ENCODE results near the gene SERBP1.
A peak's percentile ranks its signal among the peaks of the same experiment; 100 is the strongest.

SERBP1 gene

DNA sequence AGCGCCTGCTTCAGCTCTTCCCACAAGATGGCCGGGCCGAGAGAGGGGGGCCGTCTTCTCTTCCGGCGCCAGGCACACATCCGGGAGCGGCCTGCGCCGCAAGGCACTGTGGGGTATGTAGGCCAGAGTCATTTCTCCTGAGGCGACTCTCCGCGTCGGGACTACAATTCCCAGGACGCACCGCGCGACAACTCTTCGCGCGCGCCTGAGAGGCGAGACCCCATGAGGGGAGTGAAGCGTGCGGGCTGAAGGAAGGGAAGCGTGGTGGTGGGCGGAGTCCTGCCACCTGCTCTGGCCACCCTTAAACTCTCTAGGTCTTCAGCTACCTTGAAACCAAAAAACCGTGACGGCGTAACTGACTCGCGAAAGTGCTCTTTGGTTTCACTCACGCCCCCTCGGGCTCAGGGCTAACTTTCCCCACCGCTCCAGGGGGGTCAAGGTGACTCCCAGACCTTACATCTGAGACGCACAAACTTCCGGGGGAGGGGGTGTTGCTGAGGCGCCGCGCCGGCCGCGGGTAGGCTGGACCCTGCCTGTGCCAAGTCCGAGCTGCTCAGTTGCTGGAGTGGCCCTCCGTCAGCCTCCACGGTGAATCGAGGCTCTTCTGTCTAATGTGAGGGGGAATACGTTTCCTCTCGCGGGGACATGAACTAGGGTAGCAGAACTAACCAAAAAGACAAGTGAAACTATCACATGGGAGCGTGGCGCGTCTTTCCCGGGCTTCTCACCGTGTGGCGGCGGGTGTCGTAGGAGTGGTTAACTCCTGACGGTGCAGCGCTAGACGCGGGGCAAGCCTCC, at the start of gene SERBP1:
TSS of gene SERBP1 (minus strand) at position 45 of the 798 bp plus-strand sequence. CDS start 102 bp downstream, outside the sequence.
- peak within 1 kb of the TSS; percentile 80 for H3K4me3 ChIP-seq (ENCODE audit: control insufficient read depth, low read depth, low read length)
- TF ChIP-seq, protein P1, sequence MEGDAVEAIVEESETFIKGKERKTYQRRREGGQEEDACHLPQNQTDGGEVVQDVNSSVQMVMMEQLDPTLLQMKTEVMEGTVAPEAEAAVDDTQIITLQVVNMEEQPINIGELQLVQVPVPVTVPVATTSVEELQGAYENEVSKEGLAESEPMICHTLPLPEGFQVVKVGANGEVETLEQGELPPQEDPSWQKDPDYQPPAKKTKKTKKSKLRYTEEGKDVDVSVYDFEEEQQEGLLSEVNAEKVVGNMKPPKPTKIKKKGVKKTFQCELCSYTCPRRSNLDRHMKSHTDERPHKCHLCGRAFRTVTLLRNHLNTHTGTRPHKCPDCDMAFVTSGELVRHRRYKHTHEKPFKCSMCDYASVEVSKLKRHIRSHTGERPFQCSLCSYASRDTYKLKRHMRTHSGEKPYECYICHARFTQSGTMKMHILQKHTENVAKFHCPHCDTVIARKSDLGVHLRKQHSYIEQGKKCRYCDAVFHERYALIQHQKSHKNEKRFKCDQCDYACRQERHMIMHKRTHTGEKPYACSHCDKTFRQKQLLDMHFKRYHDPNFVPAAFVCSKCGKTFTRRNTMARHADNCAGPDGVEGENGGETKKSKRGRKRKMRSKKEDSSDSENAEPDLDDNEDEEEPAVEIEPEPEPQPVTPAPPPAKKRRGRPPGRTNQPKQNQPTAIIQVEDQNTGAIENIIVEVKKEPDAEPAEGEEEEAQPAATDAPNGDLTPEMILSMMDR (conservative IDR thresholded peaks at IDR 0.05; ENCODE audit: control insufficient read depth, insufficient read depth, low read depth, low read length): no peak
- DNase-seq (ENCODE audit: low read depth): peak; percentile 94

DNA sequence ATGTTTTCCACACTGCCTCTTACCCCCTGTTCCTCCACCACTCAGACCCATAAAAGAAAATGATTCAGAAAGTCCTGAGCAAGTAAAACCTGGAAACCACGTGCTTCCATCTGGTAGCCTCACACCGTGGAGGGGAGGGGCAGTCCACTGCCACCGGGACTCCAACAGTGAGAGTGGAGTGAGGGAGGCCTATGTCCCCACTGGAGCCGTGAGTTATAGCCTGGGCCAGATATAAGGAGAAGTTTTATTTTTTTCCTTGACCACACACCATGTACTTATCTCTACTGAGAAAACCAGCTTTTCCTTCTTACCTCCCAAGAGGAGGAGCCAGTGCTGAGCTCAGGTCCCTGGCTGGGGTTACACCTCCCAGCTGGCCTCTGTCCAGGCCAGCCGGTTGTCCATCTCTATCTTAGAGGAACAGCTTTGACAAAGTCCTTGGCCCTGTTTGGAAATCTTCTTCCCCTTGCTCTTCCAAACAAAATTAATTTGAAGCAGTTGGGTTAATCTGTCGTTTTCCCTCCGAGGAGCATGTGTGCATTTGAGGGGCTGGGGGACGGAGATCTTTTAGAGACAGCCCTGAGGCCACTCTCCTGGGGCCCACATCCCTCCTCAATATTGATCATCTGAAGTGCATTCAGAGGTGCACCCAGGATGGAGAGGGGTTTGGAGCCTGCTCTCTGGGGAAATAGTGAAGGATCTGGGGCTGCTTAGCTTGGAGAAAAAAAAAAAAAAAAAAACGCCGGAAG, 49.1 kb upstream of the SERBP1 start:
- H3K4me3 ChIP-seq (ENCODE audit: control insufficient read depth, low read depth, low read length): no peak overlapping the region
- TF ChIP-seq, protein P1 (conservative IDR thresholded peaks at IDR 0.05; ENCODE audit: control insufficient read depth, insufficient read depth, low read depth, low read length): no peak
- DNase-seq (ENCODE audit: low read depth): peak; percentile 21

- no peak overlapping the region for H3K4me3 ChIP-seq (ENCODE audit: control insufficient read depth, low read depth, low read length)
- no peak for DNase-seq (ENCODE audit: low read depth)
- TF ChIP-seq, protein P1 (conservative IDR thresholded peaks at IDR 0.05; ENCODE audit: control insufficient read depth, insufficient read depth, low read depth, low read length): no peak
Observed at GRCh38 chr1:67476906-67477305, 46.7 kb upstream of the SERBP1 start.

DNA sequence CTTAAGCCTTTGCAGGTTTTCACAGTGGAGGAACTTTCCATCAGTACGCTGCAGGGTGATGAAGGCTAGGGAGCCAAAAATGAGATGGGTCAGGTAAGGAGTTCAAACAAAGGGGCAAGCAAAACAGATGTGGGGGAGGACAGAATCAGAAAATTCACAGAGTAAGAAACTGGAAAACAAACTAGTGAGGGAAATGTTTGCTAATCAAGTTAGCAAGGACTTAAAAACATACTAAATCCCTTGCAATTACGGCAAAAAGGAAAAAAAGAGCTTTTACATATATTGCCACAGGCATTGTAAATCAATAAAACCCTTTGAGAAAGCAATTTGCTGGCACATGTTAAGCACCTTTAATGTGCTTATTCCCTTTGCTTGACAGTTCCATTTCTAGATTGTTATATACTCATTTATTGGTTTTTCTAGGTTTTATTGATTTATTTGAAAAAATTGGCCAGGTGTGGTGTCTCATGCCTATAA, 45.8 kb upstream of the SERBP1 start:
- no peak overlapping the region for H3K4me3 ChIP-seq (ENCODE audit: control insufficient read depth, low read depth, low read length)
- TF ChIP-seq, protein P1 (conservative IDR thresholded peaks at IDR 0.05; ENCODE audit: control insufficient read depth, insufficient read depth, low read depth, low read length): no peak
- DNase-seq (ENCODE audit: low read depth): no peak

- TF ChIP-seq, protein P1 (conservative IDR thresholded peaks at IDR 0.05; ENCODE audit: control insufficient read depth, insufficient read depth, low read depth, low read length): no peak
- H3K4me3 ChIP-seq (ENCODE audit: control insufficient read depth, low read depth, low read length): no peak overlapping the region
- no peak for DNase-seq (ENCODE audit: low read depth)
Observed at GRCh38 chr1:67472056-67472455, 41.9 kb upstream of the SERBP1 start.

DNA sequence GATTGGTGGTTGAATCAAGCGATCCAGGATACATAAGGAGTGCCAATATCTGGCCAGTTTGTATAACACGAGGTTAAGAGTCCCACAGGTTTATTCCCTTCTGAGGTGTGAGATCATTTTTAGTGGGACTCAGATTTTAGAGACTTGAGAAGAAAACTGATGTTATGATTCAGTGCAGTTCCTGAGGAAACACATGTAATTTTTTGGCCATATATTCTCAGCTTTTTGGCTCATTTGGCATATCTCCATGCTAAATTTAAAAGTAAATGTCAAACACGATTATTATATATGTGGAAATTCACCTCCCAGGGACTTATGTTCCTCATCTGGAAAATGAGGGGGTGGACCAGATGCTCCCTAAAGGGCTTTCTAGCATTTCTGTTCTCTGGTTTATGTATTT, 39.2 kb upstream of the SERBP1 start:
- TF ChIP-seq, protein P1 (conservative IDR thresholded peaks at IDR 0.05; ENCODE audit: control insufficient read depth, insufficient read depth, low read depth, low read length): no peak
- H3K4me3 ChIP-seq (ENCODE audit: control insufficient read depth, low read depth, low read length): no peak overlapping the region
- DNase-seq (ENCODE audit: low read depth): no peak

Data from fibroblast of mammary gland (primary cell).